ENCODE data around the gene WBP1.

GRCh38 chr2:74457549-74458131 lies 598 bp upstream of the WBP1 start:
- TF ChIP-seq, protein P1, sequence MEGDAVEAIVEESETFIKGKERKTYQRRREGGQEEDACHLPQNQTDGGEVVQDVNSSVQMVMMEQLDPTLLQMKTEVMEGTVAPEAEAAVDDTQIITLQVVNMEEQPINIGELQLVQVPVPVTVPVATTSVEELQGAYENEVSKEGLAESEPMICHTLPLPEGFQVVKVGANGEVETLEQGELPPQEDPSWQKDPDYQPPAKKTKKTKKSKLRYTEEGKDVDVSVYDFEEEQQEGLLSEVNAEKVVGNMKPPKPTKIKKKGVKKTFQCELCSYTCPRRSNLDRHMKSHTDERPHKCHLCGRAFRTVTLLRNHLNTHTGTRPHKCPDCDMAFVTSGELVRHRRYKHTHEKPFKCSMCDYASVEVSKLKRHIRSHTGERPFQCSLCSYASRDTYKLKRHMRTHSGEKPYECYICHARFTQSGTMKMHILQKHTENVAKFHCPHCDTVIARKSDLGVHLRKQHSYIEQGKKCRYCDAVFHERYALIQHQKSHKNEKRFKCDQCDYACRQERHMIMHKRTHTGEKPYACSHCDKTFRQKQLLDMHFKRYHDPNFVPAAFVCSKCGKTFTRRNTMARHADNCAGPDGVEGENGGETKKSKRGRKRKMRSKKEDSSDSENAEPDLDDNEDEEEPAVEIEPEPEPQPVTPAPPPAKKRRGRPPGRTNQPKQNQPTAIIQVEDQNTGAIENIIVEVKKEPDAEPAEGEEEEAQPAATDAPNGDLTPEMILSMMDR (IDR thresholded peaks at IDR 0.05 in 4 of 5, conservative IDR thresholded peaks at IDR 0.05 in 1 of 5), result no peak
- TF ChIP-seq POLR2A (IDR thresholded peaks at IDR 0.05), result peak; percentile 45 to 77

All from gastrocnemius medialis (tissue), 4 donors.